ENCODE data around the gene SCYGR4.

SCYGR4 gene

DNA sequence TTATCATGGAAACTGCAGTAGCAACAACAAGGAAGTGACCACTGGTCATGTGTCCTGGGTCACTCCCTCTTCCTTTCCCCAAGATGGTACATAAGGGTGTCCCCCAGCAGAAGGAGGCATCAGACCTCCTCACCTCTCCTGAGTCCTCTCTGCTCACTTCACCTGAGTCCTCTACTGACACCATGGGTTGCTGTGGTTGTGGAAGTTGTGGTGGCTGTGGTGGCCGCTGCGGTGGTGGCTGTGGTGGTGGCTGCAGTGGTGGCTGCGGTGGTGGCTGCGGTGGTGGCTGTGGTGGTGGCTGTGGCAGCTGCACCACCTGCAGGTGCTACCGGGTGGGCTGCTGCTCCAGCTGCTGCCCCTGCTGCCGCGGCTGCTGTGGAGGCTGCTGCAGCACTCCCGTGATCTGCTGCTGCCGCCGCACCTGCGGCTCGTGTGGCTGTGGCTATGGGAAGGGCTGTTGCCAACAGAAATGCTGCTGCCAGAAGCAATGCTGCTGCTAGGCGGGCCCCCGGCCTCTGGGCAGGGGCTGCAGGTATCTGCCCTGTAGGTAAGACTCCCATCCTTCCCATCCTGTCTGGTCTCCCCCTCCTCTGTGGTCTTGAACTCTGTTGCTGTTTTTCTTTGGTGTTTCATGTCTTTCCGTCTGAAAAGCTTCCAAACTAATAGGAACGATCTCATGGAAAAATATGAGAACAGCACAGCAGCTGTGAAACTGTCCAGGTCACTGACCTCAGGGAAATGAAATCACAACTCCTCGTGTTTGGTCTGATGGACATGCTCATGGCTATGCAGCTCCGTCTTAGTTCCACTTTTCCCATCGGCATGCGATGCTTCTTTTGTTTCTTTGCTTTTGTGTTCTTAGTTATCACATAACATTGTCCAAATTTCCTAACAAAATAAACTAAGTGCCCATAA lies at the start of gene SCYGR4:
TSS of gene SCYGR4 (plus strand) at position 183 of the 915 bp plus-strand sequence. CDS start at position 183, 0 bp downstream.
- Histone ChIP-seq H3K9ac (ENCODE audit: low read length) (peak within 1 kb of the TSS; percentile 21), H3K4me1 (ENCODE audit: control insufficient read depth, insufficient read depth, low read length) (peaks cover 18% of the 10 kb centered on the region), H3K36me3 (ENCODE audit: control insufficient read depth, insufficient read depth, low read length, severe bottlenecking) (no peaks in the 10 kb centered on the region)

GRCh38 chr2:227568852-227569169 lies 48.5 kb upstream of the SCYGR4 start:
- Histone ChIP-seq H3K27me3 (replicated peaks; ENCODE audit: control insufficient read depth, insufficient read depth, low read length) (no peaks in the 10 kb centered on the region), H3K4me3 (ENCODE audit: low read length) (no peak overlapping the region)

More for the DNA sequence above, at the start of gene SCYGR4:
- DNase-seq (ENCODE audit: low read depth), result no peak
- Histone ChIP-seq H3K4me3 (ENCODE audit: low read length) (no peak within 1 kb of the TSS), H3K27me3 (replicated peaks; ENCODE audit: control insufficient read depth, insufficient read depth, low read length) (no peaks in the 10 kb centered on the region), H3K9me3 (ENCODE audit: control insufficient read depth, low read length) (peaks cover under 1% of the 10 kb centered on the region)

GRCh38 chr2:227570615-227571014 lies 46.7 kb upstream of the SCYGR4 start:
- Histone ChIP-seq H3K27me3 (replicated peaks; ENCODE audit: control insufficient read depth, insufficient read depth, low read length) (no peaks in the 10 kb centered on the region), H3K36me3 (ENCODE audit: control insufficient read depth, insufficient read depth, low read length, severe bottlenecking) (peaks cover 2% of the 10 kb centered on the region), H3K4me1 (ENCODE audit: control insufficient read depth, insufficient read depth, low read length) (peaks cover 13% of the 10 kb centered on the region), H3K4me3 (ENCODE audit: low read length) (no peak overlapping the region), H3K9me3 (ENCODE audit: control insufficient read depth, low read length) (no peaks in the 10 kb centered on the region), H3K9ac (ENCODE audit: low read length) (peak overlapping the region; percentile 2)
- no peak for DNase-seq (ENCODE audit: low read depth)

More at GRCh38 chr2:227568852-227569169, 48.5 kb upstream of the SCYGR4 start:
- H3K36me3 ChIP-seq (ENCODE audit: control insufficient read depth, insufficient read depth, low read length, severe bottlenecking), result peaks cover 12% of the 10 kb centered on the region
- H3K9me3 ChIP-seq (ENCODE audit: control insufficient read depth, low read length), result no peaks in the 10 kb centered on the region
- DNase-seq (ENCODE audit: low read depth), result no peak
- H3K9ac ChIP-seq (ENCODE audit: low read length), result no peak overlapping the region
- H3K4me1 ChIP-seq (ENCODE audit: control insufficient read depth, insufficient read depth, low read length), result peaks cover 13% of the 10 kb centered on the region

GRCh38 chr2:227576110-227576509 lies 41.2 kb upstream of the SCYGR4 start:
- Histone ChIP-seq H3K9ac (ENCODE audit: low read length) (no peak overlapping the region), H3K27me3 (replicated peaks; ENCODE audit: control insufficient read depth, insufficient read depth, low read length) (no peaks in the 10 kb centered on the region), H3K4me1 (ENCODE audit: control insufficient read depth, insufficient read depth, low read length) (peaks cover 6% of the 10 kb centered on the region), H3K9me3 (ENCODE audit: control insufficient read depth, low read length) (no peaks in the 10 kb centered on the region), H3K4me3 (ENCODE audit: low read length) (no peak overlapping the region), H3K36me3 (ENCODE audit: control insufficient read depth, insufficient read depth, low read length, severe bottlenecking) (no peaks in the 10 kb centered on the region)
- DNase-seq (ENCODE audit: low read depth), result no peak

DNA sequence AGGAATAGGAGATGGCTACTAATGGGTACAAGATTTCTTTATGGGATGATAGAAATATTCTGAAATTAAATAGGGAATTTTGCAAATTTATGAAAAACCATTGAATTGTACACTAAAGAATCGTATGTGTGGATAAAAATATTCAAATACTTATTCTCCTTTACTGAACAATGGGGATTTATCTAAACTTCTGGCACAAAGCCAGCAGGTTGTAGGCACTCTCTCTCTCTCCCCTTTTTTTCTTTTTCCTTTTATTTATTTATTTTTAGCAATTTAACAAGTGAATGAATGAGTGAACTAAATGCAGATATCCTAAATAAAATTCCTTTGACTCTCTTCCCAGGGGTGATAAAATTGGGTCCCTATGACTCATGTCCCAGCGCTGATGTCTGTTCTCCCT lies 40.5 kb upstream of the SCYGR4 start:
- no peaks in the 10 kb centered on the region for H3K9me3 ChIP-seq (ENCODE audit: control insufficient read depth, low read length)
- H3K9ac ChIP-seq (ENCODE audit: low read length), result no peak overlapping the region
- DNase-seq (ENCODE audit: low read depth), result no peak
- H3K4me1 ChIP-seq (ENCODE audit: control insufficient read depth, insufficient read depth, low read length), result peaks cover 6% of the 10 kb centered on the region
- no peaks in the 10 kb centered on the region for H3K36me3 ChIP-seq (ENCODE audit: control insufficient read depth, insufficient read depth, low read length, severe bottlenecking)
- H3K4me3 ChIP-seq (ENCODE audit: low read length), result no peak overlapping the region
- H3K27me3 ChIP-seq (replicated peaks; ENCODE audit: control insufficient read depth, insufficient read depth, low read length), result no peaks in the 10 kb centered on the region

- no peak overlapping the region for H3K9ac ChIP-seq (ENCODE audit: low read length)
- no peaks in the 10 kb centered on the region for H3K27me3 ChIP-seq (replicated peaks; ENCODE audit: control insufficient read depth, insufficient read depth, low read length)
- no peak for DNase-seq (ENCODE audit: low read depth)
- peaks cover 6% of the 10 kb centered on the region for H3K9me3 ChIP-seq (ENCODE audit: control insufficient read depth, low read length)
- H3K4me1 ChIP-seq (ENCODE audit: control insufficient read depth, insufficient read depth, low read length), result peaks cover 6% of the 10 kb centered on the region
- no peaks in the 10 kb centered on the region for H3K36me3 ChIP-seq (ENCODE audit: control insufficient read depth, insufficient read depth, low read length, severe bottlenecking)
- H3K4me3 ChIP-seq (ENCODE audit: low read length), result no peak overlapping the region
Measured at GRCh38 chr2:227577555-227577954, 39.7 kb upstream of the SCYGR4 start.

DNA sequence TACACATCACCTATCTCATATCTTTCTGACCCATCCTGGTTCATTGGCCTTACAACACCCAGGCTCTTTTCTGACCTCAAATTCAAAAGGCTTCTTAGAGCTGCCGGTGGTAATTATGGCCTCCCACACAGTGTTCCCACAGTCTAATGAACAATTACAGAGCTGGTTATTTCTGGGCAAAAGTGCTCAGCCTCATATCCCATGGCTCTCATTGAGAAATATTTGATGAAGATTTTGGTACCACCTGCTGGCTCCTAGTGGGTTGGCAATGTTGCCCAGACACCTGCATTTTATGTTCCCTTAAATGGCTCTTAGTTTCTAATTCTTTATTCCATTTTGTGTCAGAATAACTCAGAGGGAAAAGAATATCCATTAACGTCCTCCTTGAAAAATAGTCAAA lies 38.7 kb upstream of the SCYGR4 start:
- Histone ChIP-seq H3K36me3 (ENCODE audit: control insufficient read depth, insufficient read depth, low read length, severe bottlenecking) (no peaks in the 10 kb centered on the region), H3K9me3 (ENCODE audit: control insufficient read depth, low read length) (peaks cover 11% of the 10 kb centered on the region), H3K9ac (ENCODE audit: low read length) (no peak overlapping the region), H3K4me1 (ENCODE audit: control insufficient read depth, insufficient read depth, low read length) (peaks cover 6% of the 10 kb centered on the region), H3K4me3 (ENCODE audit: low read length) (no peak overlapping the region), H3K27me3 (replicated peaks; ENCODE audit: control insufficient read depth, insufficient read depth, low read length) (no peaks in the 10 kb centered on the region)
- no peak for DNase-seq (ENCODE audit: low read depth)

- Histone ChIP-seq H3K36me3 (ENCODE audit: control insufficient read depth, insufficient read depth, low read length, severe bottlenecking) (no peaks in the 10 kb centered on the region), H3K9me3 (ENCODE audit: control insufficient read depth, low read length) (peaks cover 11% of the 10 kb centered on the region), H3K4me3 (ENCODE audit: low read length) (no peak overlapping the region), H3K9ac (ENCODE audit: low read length) (no peak overlapping the region), H3K4me1 (ENCODE audit: control insufficient read depth, insufficient read depth, low read length) (peaks cover 6% of the 10 kb centered on the region), H3K27me3 (replicated peaks; ENCODE audit: control insufficient read depth, insufficient read depth, low read length) (no peaks in the 10 kb centered on the region)
- no peak for DNase-seq (ENCODE audit: low read depth)
Measured at GRCh38 chr2:227579791-227580190, 37.5 kb upstream of the SCYGR4 start.

- peaks cover 11% of the 10 kb centered on the region for H3K9me3 ChIP-seq (ENCODE audit: control insufficient read depth, low read length)
- H3K9ac ChIP-seq (ENCODE audit: low read length), result no peak overlapping the region
- H3K27me3 ChIP-seq (replicated peaks; ENCODE audit: control insufficient read depth, insufficient read depth, low read length), result no peaks in the 10 kb centered on the region
- no peak for DNase-seq (ENCODE audit: low read depth)
- H3K4me1 ChIP-seq (ENCODE audit: control insufficient read depth, insufficient read depth, low read length), result peaks cover 6% of the 10 kb centered on the region
- no peaks in the 10 kb centered on the region for H3K36me3 ChIP-seq (ENCODE audit: control insufficient read depth, insufficient read depth, low read length, severe bottlenecking)
- H3K4me3 ChIP-seq (ENCODE audit: low read length), result no peak overlapping the region
Measured at GRCh38 chr2:227582369-227582768, 34.9 kb upstream of the SCYGR4 start.

DNA sequence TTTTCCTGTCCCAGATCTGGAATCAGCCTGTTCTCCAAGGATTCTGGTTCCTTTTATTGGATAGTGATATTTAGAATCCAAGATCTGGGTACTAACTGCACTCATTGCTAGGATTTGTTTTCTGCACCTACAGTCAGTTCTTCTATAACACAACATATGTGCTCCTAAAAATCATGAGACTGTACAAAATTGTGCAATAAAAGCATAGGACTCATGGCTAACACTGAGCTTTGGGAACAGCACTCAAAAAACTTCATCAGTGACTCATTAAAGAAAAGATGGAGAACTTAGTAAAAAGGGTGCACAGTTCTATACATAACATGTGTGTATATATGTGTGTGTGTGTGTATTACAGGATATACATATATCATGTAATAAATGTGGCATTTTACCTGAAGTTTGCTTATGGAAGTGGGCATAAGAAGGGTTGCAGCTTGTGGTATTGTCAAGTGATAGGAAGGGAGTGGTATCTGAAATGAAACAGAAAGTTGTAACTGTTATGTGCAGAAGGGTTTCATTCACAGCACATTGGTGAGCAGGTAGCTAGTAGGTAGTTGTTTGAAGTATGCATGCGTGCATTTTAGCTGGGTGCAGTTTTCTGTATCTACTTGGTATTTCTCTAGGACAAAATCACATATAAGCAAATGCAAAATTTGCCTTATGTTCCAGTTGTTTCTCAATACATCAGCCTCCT lies 24.5 kb upstream of the SCYGR4 start:
- DNase-seq (ENCODE audit: low read depth), result peak; percentile 20
- peaks cover 4% of the 10 kb centered on the region for H3K9me3 ChIP-seq (ENCODE audit: control insufficient read depth, low read length)
- H3K9ac ChIP-seq (ENCODE audit: low read length), result no peak overlapping the region
- no peak overlapping the region for H3K4me3 ChIP-seq (ENCODE audit: low read length)
- H3K4me1 ChIP-seq (ENCODE audit: control insufficient read depth, insufficient read depth, low read length), result peaks cover 18% of the 10 kb centered on the region
- no peaks in the 10 kb centered on the region for H3K27me3 ChIP-seq (replicated peaks; ENCODE audit: control insufficient read depth, insufficient read depth, low read length)
- no peaks in the 10 kb centered on the region for H3K36me3 ChIP-seq (ENCODE audit: control insufficient read depth, insufficient read depth, low read length, severe bottlenecking)

DNA sequence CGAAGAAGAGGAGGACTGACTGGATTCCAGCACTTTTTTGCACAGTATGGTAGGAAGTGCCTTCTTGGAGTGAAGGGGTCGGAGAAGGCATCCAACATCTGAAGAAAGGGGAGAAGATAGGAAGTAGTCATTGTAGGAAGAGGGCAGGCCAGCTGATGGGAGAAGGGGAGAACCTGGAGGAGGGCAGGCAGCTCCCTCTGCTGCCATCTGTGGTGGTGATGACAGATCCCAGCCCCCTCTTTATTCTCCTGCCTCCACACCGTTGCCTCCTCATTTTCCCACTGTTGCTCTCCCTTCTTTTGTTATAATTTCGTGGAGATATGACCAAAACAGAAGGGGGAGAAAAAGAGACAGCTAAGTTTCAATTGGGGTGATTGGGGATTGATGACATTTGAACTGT lies 21.5 kb upstream of the SCYGR4 start:
- Histone ChIP-seq H3K9me3 (ENCODE audit: control insufficient read depth, low read length) (no peaks in the 10 kb centered on the region), H3K4me3 (ENCODE audit: low read length) (no peak overlapping the region), H3K9ac (ENCODE audit: low read length) (no peak overlapping the region), H3K27me3 (replicated peaks; ENCODE audit: control insufficient read depth, insufficient read depth, low read length) (no peaks in the 10 kb centered on the region), H3K36me3 (ENCODE audit: control insufficient read depth, insufficient read depth, low read length, severe bottlenecking) (no peaks in the 10 kb centered on the region), H3K4me1 (ENCODE audit: control insufficient read depth, insufficient read depth, low read length) (peaks cover 35% of the 10 kb centered on the region)
- DNase-seq (ENCODE audit: low read depth), result no peak

Data from adipocyte (in vitro differentiated cells).